ENCODE results near the gene ITGB4.
"Not testable (repeated sequence)": the region's sequence is repeated elsewhere in the genome, so short reads cannot be mapped to it uniquely, and the experiment has no call there.

The ITGB4 gene

DNA sequence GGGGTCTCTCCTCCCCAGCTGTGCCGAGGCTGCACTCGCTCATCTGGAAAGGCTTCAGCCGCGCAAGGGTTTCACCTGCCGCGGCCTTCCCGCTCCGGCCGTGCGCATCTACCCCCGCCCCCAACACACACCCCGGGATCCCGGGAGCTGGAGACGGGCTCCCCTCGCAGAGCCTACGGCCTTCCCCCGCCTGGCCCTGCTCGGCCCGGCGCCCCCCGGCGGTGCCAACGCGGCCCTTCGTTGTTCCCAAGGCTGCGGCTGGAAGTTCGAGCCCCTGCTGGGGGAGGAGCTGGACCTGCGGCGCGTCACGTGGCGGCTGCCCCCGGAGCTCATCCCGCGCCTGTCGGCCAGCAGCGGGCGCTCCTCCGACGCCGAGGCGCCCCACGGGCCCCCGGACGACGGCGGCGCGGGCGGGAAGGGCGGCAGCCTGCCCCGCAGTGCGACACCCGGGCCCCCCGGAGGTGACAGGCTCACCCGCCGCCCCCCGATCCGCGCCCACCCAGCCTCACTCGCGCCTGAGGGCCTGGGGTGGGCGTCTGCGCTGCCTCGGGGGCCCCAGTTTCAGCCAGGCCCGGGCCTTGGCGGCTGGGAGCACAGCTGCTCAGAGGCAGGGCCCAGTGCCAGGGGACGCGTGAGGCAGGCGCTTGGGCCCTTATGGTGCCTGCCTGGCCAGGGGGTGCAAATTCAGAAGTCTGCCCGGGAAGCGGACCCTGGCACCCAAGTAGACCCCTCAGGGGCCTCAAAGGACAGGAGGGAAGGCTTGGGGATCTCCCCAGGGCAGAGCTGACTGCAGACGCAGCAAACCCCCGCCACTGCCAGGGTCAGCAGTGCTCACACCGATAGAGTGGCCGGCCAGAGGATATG lies 32.5 kb downstream of the ITGB4 start:
- DNase-seq: peak; percentile 70

DNA sequence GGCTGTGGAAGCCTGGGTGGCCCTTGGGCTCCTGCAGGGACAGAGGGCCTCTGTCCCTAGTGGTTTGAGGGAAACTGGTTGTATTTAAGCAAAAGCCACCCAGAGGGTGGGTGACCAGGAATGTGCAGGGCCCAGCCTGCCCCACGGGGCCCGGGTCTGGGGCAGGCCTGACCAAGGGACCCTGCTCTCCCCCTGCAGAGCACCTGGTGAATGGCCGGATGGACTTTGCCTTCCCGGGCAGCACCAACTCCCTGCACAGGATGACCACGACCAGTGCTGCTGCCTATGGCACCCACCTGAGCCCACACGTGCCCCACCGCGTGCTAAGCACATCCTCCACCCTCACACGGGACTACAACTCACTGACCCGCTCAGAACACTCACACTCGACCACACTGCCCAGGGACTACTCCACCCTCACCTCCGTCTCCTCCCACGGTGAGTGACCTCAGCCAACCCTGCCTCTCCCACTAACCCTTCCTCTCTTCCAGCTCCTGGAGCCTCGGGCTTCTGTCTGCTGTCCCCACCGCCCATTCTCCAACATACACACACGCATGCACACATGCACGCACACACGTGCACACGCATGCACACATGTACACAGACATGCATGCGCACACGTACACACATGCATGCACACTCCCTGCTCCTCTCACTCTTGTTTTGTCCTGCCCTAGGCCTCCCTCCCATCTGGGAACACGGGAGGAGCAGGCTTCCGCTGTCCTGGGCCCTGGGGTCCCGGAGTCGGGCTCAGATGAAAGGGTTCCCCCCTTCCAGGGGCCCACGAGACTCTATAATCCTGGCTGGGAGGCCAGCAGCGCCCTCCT lies 33.3 kb downstream of the ITGB4 start:
- no peak for DNase-seq

DNA sequence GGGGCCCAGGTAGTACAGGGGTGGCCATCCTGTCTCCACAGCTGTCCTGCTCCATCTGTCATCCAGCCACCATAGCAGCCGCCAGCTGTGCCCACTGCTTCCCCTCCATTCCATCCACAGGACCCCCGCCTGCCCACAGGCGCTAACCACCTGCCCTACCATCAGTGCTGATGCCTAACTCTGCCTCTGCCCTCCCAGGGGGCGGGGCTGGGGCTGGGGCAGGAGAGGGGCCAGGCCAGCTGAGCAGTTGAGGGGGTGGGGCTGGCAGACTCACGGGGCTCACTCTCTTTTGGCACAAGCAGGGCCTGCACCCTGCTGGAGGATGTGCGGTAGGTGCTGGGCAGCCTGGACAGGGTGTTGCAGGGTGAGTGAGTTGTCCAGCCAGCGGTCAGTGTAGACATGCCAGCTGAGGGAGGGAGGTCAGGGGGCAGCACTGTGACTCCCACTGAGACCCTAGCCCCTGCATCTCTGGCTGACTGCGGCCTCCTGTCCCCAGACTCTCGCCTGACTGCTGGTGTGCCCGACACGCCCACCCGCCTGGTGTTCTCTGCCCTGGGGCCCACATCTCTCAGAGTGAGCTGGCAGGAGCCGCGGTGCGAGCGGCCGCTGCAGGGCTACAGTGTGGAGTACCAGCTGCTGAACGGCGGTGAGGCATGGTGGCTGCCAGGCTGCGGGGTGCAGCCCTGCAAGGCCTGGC lies 34.1 kb downstream of the ITGB4 start:
- DNase-seq: no peak

DNA sequence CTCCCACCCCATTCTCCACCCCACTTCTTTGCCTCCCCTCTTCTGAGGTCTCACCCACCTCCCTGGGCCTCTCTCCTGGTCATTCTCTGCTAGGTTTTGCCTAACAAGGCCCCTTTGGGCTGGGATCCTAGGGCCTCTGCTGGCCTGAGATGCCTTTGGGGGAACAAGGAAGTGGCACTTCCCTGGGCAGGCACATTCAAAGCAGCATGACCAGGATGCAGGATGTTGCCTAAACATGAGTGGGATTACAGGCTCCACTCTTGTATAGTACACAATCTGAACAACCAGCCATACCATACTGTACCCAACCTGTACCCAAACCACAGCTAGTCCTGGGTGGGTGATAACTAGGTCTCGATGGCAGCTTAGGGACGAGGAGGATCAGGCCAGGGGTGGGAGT lies 34.7 kb downstream of the ITGB4 start:
- no peak for DNase-seq

DNA sequence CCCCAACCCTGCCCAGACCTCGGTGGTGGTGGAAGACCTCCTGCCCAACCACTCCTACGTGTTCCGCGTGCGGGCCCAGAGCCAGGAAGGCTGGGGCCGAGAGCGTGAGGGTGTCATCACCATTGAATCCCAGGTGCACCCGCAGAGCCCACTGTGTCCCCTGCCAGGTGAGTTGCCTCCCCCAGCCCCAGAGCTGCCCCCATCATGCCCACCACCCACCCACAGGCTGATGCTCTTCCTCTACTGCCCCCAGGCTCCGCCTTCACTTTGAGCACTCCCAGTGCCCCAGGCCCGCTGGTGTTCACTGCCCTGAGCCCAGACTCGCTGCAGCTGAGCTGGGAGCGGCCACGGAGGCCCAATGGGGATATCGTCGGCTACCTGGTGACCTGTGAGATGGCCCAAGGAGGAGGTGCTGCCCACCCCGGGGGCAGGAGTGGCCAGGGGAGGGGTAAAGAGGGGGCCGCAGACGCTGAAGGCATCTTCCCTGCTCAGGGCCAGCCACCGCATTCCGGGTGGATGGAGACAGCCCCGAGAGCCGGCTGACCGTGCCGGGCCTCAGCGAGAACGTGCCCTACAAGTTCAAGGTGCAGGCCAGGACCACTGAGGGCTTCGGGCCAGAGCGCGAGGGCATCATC lies 35.3 kb downstream of the ITGB4 start:
- DNase-seq: no peak

DNA sequence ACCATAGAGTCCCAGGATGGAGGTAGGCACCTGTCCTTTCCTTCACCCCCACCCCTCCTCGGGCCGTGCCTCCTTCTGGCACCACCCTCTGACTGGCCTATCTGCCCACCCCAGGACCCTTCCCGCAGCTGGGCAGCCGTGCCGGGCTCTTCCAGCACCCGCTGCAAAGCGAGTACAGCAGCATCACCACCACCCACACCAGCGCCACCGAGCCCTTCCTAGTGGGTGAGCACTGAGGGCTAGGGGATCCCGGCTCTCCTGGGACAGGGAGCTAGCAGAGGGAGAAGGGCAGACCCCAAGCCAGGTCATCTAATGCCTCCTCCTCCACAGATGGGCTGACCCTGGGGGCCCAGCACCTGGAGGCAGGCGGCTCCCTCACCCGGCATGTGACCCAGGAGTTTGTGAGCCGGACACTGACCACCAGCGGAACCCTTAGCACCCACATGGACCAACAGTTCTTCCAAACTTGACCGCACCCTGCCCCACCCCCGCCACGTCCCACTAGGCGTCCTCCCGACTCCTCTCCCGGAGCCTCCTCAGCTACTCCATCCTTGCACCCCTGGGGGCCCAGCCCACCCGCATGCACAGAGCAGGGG lies 35.9 kb downstream of the ITGB4 start:
- DNase-seq: no peak

DNA sequence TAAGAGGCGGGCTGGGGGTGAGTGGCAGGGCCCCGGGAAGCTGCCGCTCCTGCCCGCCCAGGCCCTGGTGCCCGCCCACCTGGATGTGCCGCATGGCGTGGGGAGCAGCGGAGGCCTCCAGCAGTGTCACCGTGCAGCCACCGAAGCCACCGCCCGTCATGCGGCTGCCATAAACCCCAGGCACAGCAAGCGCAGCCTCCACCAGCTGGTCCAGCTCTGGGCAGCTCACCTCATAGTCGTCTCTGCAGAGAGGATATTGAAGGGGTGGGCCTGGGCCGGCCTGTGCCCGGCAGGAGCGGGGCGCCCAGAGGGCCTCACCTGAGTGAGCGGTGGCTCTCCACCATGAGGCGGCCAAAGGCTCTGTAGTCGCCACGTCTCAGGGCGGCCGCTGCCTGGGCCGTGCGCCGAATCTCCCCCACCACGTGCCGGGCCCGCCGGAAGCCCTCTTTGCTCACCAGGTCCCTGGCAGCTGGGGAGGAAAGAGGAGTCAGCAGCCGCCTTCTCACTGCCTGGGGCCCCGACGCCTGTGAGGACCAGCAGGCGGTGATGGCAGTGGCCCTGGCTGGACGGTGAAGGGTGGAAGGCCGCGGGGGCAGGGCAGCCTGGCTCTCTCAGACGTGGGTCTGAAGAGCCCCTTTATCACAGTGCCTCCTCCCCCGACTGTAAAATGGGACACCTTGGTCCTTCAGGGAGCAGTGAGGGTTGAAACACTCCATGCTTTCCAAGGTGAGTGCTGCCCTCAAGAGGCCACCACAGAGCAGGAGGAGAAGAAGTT lies 37.1 kb downstream of the ITGB4 start:
- DNase-seq: no peak

DNA sequence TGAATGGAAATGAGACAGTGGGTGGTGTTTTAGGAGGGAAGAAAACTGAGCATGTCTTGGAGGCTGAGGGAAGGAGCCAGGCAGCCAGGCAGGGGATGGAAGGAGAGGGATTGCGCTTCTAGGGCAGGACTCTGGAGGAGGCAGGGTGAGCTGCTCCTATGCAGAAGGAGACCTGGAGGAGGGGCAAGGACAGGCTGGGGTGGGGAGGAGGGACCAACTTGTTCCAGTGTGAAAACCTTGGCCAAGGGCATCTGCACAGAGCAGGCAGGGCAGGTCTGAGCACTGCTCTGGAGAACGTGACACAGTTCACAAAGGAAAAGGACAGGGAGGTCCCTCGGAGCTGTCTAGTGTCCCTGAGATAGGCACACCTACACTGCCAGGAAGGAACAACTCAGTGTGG lies 38.2 kb downstream of the ITGB4 start:
- DNase-seq: no peak

DNA sequence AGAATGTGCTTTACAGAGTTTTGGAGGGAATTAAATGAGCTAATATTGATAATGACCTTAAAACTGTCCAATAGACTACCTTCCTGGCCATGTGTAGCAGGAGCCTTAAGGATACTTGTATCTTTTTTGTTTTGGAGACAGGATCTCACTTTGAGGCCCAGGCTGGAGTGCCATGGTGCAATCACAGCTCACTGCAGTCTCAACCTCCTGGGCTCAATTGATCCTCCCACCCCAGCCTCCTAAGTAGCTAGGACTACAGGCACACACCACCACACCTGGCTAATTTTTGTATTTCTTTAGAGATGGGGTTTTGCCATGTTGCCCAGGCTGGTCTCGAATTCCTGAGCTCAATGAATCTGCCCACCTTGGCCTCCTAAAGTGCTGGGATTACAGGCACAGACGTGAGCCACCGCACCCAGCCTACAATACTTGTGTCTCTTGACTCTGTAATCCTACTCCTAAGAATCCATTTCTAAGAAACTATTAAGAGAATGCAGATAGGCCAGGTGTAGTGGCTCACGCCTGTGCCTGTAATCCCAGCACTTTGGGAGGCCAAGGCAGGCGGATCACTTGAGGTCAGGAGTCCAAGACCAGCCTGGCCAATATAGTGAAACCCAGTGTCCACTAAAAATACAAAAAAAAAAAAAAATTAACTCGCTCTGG lies 38.9 kb downstream of the ITGB4 start:
- DNase-seq: not testable (repeated sequence)

DNA sequence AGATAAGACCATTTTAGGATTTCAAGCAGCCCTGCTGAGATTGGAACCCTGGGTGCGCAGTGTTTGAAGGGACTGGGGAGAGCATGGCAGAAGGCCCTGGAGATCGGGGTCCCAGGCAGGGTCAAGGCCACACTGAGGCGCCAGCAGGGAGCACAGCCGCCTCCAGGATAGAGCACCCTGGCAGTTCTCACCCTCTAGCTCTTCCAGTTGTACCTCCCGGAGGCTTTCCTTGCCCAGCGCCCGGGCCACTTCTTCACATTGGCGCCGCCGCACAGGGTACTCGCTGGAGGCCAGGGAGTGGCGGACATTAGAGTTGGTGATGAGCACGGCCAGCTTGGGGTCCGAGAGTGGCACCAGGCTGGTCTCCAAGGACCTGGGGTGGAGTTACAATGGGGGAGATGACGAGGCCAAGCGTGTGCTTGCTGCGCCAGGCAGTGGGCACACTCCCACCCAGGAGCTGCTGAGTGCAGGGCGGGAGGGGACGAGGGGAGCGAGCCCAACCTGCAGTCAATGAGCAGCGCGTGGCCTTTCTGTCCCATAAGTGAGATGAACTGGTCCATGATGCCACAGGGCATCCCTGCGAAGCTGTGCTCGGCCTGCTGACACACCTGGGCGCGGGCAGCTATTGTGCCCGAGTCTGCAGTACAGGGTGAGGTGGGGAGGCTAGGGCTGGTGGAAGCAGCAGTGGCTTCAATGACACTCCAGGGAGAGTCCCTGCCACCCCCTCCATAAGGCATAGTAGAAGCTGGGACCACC lies 41.4 kb downstream of the ITGB4 start:
- no peak for DNase-seq

DNA sequence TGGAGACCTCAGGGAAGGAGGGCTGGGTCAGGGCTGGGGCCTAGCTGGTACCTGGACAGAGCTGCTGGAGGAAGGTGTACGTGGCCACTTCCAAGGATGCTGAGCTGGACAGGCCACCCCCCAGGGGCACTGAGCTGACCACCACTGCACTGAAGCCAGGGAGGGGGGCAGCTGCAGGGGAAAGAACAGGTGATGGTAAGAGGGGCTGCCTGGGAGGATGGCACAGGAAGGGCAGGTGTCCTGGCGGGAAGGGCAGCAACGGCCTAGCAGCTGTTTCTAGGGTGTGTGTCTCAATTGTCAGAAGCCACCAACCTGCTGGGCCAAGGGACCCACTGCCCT lies 42.0 kb downstream of the ITGB4 start:
- DNase-seq: no peak

DNA sequence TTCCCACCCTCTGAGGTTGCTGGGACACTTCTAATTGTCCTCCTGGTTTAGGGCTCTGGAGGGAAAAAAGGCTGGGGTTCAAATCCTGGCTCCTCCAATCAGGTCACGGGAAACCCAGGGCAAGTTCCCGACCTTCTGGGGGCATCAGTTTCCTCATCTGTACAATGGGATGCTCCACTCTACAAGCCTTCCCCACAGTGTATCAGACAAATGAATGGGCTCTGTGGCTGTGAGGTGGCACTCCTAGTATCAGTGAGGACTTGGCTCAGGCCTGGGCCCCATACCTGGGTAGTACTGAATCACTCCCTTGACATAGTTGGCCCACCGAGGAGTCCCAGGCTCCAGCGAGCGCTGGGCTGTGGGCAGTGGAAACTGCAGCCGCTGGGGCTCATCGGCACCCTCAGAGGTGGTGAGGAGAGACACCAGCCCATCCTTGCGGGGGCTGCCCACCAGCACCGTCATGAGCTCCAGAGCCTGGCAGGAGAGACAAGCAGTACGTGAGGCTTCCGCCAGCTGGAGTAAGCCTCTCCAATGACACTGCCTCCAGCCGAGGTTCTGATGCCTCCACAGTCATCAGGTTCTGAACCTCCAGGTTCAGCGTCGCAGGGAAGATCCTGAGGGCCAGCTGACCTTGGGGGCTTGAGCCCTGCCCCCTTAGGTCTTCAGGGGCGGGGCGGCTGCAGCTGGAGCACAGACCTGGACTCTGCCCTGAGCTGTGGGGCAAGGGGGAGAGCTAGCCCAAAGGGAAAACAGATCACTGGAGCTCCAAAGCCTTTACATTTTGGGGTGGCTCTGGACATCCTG lies 42.6 kb downstream of the ITGB4 start:
- no peak for DNase-seq

DNA sequence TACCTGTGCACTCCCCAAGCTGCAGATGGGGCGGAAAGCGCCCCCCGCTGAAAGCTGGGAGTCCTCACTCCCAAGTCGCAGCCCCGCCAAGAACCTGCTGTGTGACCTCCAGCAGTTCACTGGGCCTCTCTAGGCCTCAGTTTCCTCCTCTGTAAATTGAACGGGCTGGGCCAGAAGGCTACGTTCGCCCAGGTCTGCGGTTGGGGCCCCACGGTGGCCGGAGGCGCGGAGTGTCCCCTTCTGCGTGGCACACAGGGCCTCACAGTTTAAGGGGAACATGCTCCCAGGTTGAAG lies 43.1 kb downstream of the ITGB4 start:
- no peak for DNase-seq

DNA sequence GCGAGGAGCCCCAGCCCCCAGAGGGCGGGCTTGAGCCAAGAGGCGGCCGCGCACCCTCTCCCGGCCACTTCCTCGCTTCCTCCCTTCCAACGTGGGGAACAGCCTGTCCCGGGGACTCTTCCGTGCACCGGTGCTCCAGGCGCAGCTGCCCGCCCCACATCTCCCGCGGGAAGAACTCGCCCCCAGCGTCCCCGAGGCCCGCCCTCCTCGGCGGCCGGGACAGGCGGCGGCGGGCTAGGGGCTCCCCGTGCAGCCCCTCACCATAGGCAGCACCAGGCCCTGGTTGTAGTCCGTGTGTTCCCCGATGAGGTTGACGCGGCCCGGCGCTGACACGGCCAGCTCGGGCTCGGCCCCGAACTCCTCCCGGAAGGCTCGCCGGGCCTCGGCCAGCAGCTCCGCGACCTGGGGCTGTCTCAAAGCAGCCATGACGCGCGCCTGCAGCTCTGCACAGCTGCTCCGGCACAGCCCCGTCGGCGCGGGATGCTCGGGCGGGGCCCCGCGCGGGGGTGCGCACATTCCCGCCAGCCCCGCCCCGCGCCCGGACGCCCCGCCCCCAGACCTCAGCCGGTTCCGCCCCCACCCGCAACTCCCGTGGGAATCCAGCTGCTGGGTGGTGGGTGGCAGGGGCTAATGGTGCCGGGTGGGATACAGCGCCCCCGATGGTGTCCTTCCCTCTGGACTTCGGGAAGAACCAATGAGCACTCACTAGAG lies 43.6 kb downstream of the ITGB4 start, which contains the start of gene GALK1:
Gene GALK1, minus strand, starts transcription at position 482 of the 711 bp plus-strand sequence. Its CDS starts 56 bp downstream, at position 426.
- DNase-seq: peak; percentile 82

DNA sequence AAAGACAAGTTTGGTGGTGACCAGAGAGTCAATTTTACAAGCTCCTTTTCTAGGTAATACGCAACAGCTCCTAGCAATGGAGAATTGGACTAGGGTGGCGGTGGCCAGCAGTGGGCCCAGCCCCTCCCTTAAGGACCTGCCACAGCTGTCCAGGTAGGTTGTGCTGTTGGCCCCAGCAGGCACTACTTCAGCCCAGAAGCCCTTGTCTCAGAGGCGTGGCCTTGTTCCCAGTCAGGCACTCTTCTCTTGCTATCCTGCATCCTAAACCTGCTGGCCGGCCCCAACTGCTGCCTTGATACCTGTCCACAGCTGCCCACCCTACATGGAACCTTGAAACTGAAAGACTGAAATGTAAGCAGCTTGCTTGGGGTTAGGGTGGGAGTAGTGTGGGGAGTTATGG lies 44.7 kb downstream of the ITGB4 start:
- DNase-seq: no peak

DNA sequence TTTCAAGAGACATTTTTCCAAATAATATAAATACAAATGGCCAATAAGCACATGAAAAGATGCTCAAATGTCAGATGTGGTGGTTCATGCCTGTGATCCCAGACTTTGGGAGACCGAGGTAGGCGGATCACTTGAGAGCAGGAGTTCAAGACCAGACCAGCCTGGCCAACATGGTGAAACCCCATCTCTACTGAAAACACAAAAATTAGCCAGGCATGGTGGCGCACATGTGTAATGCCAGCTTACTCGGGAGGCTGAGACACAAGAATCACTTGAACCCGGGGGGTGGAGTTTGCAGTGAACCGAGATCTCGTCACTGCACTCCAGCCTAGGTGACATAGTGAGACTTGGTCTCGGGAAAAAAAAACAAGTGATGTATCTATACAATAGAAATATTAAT lies 46.6 kb downstream of the ITGB4 start:
- no peak for DNase-seq

DNA sequence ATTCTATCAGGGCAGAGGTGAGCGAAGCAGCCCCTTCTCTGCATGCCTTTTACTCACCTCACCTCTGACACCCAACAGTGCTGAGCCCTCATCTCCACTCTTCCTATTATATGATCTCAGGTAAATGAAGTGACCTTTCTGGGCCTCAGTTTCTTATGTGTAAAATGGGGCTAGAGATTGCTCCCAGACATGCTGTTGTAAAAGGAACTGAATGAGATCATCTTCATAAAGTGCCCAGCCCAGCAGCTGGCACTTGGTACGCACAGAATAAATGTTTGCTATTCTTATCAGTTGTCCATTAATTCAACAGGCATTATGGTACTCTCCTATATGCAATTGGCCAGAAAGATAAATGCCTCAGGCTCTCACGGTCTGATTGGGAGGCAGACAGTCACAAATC lies 48.3 kb downstream of the ITGB4 start:
- DNase-seq: no peak

Measured in right kidney (tissue), 1 donor.